Kasumi-1 (cell line): ENCODE data around the gene WFDC2.

Source experiments
- DNase-seq, 2 experiments: peaks; one replicate each; lab custom pipeline; 2025; lab: John Stamatoyannopoulos, UW

Gene WFDC2

DNA sequence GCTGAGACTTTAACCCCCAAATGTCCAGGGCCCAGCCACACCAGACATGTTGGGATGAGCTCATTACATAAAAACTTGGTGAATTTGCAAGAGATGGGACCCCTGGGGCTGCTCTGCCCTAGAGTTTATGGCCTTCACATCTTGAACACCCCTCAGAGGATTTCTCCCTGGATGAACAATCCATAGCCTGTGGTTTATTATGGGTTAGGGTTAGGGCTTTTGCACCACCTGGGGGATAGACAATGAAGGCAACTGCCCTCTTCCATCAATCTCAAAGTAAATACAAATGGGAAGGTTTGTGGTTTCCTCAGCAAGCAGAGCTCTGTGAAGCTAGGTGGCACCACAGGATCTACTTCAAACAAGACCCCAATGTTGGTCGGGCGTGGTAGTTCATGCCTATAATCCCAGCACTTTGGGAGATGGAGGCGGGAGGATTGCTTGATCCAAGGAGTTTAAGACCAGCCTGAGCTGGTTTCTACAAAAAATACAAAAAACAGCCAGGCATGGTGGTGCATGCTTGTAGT, 28.5 kb downstream of the WFDC2 start:
- DNase-seq = no peak

DNA sequence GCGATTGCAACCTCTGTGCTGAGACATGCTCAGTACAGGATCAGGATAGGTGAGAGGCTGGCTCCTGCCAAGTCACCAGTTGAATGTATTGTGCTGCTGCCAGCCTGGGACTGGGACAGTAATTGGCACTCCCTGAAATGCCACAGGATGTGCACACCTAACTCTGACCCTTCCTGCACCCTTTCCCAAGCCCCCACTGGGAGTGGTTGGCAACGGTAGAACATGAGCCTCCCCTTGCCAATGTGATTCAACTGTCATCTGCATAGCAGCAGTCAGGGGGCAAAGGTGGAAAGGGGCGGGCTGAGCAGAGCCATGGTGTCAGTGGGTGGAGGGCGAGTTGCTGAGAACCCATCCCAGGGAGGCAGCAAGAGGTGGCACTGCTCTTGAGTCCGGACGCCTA, 30.5 kb downstream of the WFDC2 start:
- no peak for DNase-seq

DNA sequence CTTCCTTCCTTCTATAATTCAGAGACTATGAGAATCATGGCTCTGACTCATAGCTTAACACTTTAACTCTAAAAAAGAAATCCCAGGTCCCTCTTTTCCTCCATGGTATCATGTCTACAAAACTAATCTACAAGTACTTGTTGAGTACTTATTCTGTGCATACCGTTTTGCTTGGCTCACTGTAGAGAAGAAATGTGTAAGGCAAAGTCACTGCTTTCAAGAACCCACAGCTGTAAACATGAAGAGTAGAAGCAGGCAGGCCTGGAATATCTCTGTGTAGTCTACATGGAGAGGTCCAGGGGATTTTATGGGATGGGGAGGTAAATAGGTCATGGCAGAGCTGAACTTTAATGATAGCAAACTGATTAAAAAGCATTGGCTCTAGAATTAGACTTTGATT, 32.0 kb downstream of the WFDC2 start:
- no peak for DNase-seq

DNA sequence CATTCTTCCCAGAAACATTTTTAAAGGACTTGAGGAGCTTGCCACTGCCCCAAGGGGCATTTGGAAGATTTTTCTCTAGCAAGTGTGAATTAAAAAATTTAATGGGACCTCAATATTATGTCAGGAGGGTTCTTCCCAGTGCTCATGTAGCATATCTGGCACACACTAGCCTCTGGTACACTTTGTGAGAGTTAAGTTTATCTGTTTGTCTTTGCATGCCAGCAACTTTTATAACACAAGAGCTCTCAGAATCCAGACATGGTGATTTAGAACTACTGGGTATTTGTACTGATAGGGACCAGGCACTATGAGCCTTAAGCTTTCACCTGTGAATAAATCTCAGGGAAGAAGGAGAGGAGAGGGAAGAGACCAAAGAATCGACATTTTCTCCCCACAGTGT, 33.0 kb downstream of the WFDC2 start:
- no peak for DNase-seq

DNA sequence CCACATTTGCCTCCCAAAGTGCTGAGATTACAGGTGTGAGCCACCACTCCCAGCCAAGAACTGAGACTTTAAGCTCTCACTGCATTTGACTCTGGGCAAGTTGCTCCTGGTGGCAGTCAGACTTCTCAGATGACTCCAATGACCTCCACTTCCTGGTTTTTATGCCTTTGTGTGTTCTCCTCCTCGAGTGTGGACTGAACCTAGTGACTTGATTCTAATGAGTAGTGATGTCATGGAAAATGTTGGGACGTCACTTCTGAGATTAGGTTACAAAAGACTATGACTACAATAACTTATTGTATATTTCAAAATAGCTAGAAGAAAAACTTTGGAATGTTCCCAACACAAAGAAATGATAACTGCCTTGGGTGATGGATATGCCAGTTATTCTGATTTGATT, 33.9 kb downstream of the WFDC2 start:
- DNase-seq = no peak

DNA sequence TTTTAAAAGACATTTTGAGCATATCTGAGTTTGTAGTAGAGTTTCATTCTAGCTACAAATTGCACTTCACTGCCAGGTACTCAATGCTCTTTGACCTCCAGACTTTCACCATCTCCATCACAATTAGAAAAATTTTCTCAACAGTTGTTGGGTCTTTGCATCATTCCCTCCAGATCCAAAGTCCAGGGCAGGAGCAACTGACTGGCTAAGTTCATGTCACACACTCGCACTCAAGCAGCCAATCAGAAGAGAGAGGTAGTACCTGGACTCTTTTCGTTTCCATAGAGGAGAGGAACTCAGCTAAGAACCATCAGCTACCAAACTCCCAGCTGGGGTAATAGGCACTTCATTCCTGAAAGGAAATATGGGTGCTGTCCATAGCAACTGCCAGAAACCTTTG, 36.8 kb downstream of the WFDC2 start:
- no peak for DNase-seq

DNA sequence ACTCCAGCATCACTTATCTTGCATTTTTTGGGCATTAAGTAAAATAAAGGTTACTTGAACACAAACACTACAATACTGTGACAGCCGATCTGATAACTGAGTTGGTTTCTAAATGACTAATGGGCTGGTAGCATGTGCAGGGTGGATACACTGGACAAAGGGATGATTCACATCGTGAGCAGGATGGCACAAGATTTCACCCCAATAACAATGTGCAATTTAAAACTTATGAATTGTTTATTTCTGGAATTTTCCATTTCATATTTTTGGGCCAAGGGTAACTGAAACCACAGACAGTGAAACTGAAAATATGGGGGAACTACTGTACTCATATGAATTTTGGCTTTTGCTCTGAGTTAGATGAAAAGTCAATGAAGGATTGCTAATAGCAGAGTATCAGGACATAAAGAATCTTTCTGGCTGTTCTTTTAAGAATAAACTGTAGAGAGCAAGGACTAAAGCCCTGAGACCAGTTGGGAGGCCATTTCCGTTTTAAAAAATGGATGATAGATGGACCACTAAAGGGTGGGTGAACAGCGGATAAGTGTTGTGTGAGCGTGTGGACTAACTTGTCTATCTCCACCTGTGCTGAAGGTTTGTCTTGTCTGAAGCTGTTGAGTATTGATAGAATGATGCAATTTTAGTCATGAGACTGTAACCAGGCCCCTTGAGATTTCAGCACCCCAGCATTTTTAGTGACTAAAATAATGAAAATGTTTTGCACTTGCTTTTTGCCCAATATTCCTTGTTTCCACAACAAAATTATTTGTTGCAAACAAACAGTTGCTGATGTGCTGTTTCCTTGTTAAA, 37.7 kb downstream of the WFDC2 start:
- DNase-seq = no peak

DNA sequence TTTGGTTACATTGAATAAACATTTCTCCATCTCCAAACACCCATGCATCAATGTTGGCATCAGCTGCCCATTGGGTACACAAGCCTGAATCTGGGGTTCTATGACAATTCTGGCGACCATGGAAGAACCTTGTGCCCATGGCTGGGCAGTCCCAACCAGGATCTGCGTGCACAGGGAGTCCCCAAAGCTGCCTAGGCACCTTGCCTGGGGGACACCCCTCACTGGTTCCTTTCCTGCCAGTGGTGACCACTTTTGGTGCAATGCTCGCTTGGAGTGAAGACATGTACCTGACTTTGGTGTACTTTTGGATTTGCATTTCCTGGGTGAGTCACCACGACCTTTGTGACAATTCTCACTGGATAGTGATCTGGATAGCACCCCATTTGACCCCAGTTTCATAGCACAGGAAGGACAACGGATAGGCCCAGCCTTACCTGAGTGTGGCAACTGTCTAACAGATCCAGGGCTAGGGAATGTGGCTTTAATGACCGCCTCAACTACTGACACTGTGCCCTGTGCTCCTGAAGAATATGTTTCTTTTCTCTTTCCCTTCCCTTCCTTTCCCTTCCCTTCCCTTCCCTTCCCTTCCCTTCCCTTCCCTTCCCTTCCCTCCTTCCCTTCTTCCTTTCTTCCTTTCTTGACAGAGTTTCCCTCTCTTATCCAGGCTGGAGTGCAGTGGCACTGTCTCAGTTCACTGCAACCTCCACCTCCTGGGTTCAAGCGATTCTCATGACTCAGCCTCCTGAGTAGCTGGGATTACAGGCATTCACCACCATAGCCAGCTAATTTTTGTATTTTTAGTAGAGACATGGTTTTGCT, 38.7 kb downstream of the WFDC2 start:
- no peak for DNase-seq

DNA sequence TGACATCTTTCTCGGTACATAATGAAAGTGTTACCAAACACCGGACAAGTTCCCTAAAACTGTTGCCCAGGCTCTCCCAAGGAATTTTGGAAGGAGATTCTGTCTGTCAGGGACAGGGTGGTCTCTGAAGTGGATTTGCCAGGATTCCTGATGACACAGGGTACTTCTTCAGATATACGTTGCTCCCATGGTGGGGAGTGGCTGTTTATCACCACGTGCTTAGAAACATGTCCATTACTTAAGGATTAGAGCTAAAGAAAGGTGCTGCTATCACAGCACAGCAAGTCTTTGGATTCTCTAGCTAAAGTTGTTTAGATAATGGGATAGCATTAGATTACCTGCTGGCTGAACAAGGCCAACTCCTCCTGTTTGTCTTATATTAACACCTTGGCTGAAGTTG, 39.5 kb downstream of the WFDC2 start:
- no peak for DNase-seq

DNA sequence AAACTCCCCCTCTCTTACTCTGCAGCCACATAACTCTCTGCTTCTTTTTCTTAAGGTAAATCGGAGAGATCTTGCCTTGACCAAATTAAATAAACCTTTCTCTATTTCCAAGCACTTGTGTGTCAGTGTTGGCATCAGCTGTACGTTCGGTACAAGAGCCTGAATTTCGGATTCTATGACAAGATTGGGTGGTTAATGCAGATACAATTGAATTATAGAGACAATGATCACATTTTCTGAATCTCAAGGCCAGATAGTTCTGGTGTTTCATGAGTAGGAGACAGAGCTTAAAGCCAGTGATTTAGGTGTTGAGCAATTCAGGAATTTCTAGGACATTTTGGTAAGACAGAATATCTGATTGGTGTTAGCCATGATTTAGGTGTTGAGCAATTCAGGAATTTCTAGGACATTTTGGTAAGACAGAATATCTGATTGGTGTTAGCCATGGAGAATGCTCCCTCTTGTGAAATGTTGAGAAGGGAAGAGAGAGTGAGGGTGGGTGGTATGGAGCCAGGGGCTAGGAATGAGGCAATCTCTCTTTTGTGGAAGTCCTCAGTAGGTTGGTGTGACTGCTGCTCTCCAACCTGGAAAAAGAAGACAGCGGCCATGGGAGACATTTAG, 40.8 kb downstream of the WFDC2 start:
- no peak for DNase-seq

DNA sequence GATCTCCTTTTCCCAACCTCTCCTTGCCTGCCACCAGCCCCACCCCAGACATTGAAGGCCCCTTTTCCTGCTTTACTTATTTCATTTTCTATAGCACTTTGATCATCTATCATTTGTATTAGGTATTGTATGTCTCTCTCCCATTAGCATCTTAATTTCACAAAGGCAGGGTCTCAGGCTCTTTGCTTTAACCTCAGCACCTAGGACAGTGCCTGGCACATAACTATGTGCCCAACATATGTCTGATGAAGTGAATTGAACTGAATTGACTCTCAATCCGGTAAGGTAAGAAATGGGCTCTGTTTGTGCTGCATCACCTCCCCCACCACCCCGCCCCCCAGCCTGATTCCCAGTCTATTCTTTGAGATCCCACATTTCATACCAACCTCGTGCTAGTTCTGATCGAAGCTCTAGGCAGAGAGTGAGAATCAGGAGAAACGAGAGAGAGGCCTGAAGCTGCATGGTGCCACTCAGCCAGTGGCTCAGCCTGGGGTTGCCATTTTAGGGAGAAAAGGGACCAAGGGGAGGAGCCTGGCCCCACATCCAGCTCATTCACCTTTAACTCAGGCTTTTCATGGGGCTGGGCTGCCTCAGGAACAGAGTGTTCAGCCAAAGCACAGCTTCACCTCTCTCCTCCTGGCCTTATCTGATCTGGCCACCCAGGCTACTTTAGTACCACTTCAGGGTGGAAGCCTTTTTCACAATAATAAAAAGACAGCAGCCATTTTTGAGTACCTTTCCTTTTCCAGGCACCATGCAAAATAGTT, 45.8 kb downstream of the WFDC2 start, which contains the start of gene SPINT3:
Gene SPINT3 (minus strand): TSS at position 476 of the 767 bp plus-strand sequence. CDS start 14 bp downstream, at position 462.
- no peak for DNase-seq

DNA sequence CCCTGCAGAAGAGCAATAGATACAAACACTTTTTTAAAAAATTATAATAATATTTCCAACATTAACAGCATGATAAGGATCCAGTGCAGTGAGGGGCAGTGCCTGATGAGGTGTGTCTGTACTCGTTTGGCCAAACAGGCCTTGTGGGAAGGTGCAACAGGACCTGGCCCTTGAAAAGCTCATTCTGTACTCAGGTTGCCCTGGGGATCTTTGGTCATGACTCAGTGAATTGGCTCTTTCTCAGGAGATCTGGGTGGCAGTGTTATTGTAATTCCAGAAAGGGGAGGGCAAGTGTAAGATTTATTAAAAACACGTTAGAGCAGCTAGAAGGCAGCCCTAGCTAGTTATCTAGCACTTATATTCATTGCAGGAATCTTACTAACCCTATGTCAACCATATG, 48.7 kb downstream of the WFDC2 start:
- no peak for DNase-seq

DNA sequence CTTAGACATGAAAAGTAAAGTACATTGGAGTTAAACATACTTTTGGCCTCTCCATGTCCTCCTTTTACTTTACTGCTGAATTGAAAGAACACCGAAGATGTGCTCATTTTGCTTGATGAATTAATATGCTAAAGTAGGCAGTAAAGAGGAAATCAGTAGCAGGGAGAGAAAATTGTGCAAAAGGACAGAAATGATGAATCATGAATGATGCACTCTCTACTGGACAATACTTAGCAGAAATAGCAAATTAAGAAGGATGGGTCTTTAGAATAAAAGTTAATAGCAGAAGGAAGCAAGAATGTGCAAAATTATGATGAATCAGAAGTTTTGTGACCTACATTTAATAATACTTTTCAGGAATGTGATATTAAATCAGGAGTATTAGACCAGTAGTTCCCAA, 54.3 kb downstream of the WFDC2 start:
- DNase-seq = no peak

DNA sequence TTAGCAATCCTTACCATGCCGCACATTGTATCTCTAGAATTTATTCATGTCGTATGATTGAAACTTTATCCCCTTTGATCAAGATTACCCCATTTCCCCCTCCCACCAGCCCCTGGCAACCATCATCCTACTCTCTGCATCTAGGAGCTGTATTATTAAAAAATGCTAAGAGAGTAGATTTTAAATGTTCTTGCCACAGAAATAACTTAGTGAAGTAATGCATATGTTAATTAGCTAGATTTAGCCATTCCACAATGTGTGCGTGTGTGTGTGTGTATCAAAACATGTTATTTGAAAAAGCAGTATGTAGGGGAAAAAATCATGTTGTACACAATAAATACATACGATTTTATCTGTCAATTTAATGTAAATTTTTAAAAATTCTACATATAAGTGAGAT, 57.7 kb downstream of the WFDC2 start:
- DNase-seq = no peak
